Lower lobe of right lung (tissue), 2 donors: ENCODE results near the gene PDE5A. TPM values are rescaled to one million over a fixed set of nuclear protein-coding genes. Genes with fewer than 3 reads are reported as not detected.

Experiments used
- ATAC-seq, 2 donors: fragments of 200-7000 bp; cut with Tn5 transposase; one replicate each; pipeline ENCODE4 v1.9.1; 2020 to 2022; ENCODE audit warnings: mild to moderate bottlenecking in 2 of 2, moderate library complexity in 2 of 2
- DNase-seq: peaks from one replicate; pipeline ENCODE4 v3.0.0-alpha.2; 2020
- H3K27ac ChIP-seq: fragments of 200-600 bp; one replicate; pipeline ENCODE4 v1.8.0; 2022
- H3K27me3 ChIP-seq: fragments of 200-600 bp; one replicate; pipeline ENCODE4 v1.8.0; 2022; ENCODE audit warnings: low read depth
- H3K36me3 ChIP-seq: fragments of 200-600 bp; one replicate; pipeline ENCODE4 v1.8.0; 2022; ENCODE audit warnings: mild to moderate bottlenecking
- H3K4me1 ChIP-seq: fragments of 200-600 bp; one replicate; pipeline ENCODE4 v1.8.0; 2022
- H3K4me3 ChIP-seq: fragments of 200-600 bp; one replicate; pipeline ENCODE4 v1.8.0; 2022; ENCODE audit warnings: mild to moderate bottlenecking
- H3K9me3 ChIP-seq: fragments of 200-600 bp; one replicate; pipeline ENCODE4 v1.8.0; 2022
- intact Hi-C: fragments of 100-400 bp; cut with DNase I; formaldehyde crosslinking; loops from one replicate; pipeline ENCODE4 v1.11.0; 2022
- total RNA-seq: library from RNA; stranded (reverse); fragmentation: NEBNext Ultra II Directional; extraction: Animal tissue kit (Norgen Biotek cat#: 25700); gene quantifications from one replicate; pipeline ENCODE4 v1.2.1, GENCODE V29; 2021
- TF ChIP-seq, protein P1 (sequence below): fragments of 200-600 bp; IDR thresholded peaks from one replicate; pipeline ENCODE4 v1.8.0; 2022; ENCODE audit warnings: antibody characterized with exemption, mild to moderate bottlenecking
- donor health status: DM: no; HTN: yes; CAD: no; lungs with severe emphysema.

The PDE5A gene
- total RNA-seq, 1 donor from 2014 or later = 39.8 TPM

DNA sequence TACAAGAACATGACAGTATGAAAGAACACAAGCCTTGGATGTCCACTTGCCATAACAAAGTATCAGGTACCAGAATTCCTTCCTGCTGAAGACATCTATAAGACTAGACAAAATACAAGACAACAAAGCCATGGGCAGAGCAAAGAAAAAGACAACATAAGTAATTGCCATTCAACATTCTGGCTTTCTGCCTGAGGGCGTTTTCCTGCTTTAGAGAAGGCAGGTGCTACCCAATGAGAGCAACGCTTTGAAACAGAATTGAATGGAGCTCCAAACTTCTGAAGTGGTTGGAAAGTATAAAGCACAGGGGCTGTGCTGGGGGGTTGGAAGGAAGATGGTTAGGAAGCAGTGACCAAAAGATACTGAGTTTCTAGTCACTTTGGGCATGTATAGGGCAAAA lies 30.1 kb downstream of the PDE5A start:
- no peaks in the 10 kb centered on the region for H3K36me3 ChIP-seq
- TF ChIP-seq, protein P1, sequence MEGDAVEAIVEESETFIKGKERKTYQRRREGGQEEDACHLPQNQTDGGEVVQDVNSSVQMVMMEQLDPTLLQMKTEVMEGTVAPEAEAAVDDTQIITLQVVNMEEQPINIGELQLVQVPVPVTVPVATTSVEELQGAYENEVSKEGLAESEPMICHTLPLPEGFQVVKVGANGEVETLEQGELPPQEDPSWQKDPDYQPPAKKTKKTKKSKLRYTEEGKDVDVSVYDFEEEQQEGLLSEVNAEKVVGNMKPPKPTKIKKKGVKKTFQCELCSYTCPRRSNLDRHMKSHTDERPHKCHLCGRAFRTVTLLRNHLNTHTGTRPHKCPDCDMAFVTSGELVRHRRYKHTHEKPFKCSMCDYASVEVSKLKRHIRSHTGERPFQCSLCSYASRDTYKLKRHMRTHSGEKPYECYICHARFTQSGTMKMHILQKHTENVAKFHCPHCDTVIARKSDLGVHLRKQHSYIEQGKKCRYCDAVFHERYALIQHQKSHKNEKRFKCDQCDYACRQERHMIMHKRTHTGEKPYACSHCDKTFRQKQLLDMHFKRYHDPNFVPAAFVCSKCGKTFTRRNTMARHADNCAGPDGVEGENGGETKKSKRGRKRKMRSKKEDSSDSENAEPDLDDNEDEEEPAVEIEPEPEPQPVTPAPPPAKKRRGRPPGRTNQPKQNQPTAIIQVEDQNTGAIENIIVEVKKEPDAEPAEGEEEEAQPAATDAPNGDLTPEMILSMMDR = no peak
- no peak overlapping the region for H3K27ac ChIP-seq
- no peaks in the 10 kb centered on the region for H3K4me1 ChIP-seq
- ATAC-seq = no peak
- intact Hi-C loops = no loop called here
- DNase-seq = no peak
- H3K9me3 ChIP-seq = no peaks in the 10 kb centered on the region
- no peaks in the 10 kb centered on the region for H3K27me3 ChIP-seq
- no peak overlapping the region for H3K4me3 ChIP-seq

GRCh38 chr4:119597377-119597776 lies 31.2 kb downstream of the PDE5A start:
- Histone ChIP-seq H3K4me3 (no peak overlapping the region), H3K4me1 (no peaks in the 10 kb centered on the region), H3K27me3 (no peaks in the 10 kb centered on the region), H3K36me3 (no peaks in the 10 kb centered on the region), H3K27ac (no peak overlapping the region), H3K9me3 (no peaks in the 10 kb centered on the region)
- ATAC-seq (no peak), DNase-seq (no peak)
- TF ChIP-seq, protein P1 = no peak
- intact Hi-C loops = no loop called here

DNA sequence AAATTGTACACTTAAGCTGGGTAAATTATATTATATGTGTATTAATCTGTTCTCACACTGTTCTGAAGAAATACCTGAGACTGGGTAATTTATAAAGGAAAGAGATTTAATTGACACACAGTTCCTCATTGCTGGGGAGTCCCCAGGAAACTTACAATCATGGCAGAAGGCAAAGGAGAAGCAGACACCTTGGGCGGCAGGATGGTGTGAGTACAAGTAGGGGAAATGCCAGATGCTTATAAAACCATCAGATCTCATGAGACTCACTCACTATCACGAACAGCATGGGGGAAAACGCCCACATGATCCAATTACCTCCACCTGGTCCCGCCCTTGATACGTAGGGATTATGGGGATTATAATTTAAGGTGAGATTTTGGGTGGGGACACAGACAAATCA lies 34.9 kb downstream of the PDE5A start:
- no peaks in the 10 kb centered on the region for H3K27me3 ChIP-seq
- peaks cover 6% of the 10 kb centered on the region for H3K4me1 ChIP-seq
- DNase-seq (no peak), ATAC-seq (no peak)
- H3K9me3 ChIP-seq = no peaks in the 10 kb centered on the region
- intact Hi-C loops = no loop called here
- TF ChIP-seq, protein P1 = no peak
- no peak overlapping the region for H3K27ac ChIP-seq
- H3K4me3 ChIP-seq = no peak overlapping the region
- H3K36me3 ChIP-seq = no peaks in the 10 kb centered on the region

DNA sequence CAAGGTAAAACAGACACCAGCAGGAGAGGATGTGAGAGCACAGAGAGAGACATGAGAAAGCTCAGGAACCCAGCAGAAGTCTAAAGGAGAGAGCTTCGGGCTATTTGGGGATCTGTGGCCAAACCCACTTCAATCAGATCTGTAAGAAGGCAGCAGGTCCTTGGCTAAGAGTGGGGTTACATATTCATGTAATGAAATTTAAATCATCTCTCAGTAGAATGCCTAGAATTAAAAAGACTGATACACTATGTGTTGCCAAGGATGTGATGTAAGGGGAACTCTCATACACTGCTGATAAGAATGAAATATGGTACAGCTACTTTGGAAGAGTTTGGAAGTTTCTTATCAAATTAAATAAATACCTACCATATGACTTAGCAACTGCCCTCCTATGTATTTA lies 35.8 kb downstream of the PDE5A start:
- no peaks in the 10 kb centered on the region for H3K36me3 ChIP-seq
- H3K27me3 ChIP-seq = no peaks in the 10 kb centered on the region
- TF ChIP-seq, protein P1 = no peak
- ATAC-seq (no peak), DNase-seq (no peak)
- peaks cover 6% of the 10 kb centered on the region for H3K4me1 ChIP-seq
- intact Hi-C loops = no loop called here
- no peaks in the 10 kb centered on the region for H3K9me3 ChIP-seq
- no peak overlapping the region for H3K4me3 ChIP-seq
- H3K27ac ChIP-seq = no peak overlapping the region

DNA sequence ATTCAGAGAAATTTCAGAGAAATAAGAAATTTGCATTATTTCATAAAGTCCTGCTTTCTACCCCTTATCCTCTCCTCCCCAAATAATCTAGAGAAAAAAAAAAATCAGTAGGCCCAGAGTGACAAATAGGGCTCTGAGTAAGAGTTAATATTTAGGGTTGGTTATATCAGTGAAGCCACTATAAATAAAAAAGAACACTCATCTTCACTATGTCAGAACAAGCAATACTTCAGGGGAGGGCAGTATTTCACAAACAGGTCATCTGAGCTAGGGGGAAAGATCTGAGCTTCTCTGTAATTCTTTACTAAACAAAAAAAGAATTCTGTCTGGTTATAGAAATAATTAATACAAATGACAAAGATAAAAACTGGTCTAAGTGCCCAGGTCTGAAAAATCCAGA lies 39.4 kb downstream of the PDE5A start:
- DNase-seq = no peak
- TF ChIP-seq, protein P1 = no peak
- Histone ChIP-seq H3K27me3 (no peaks in the 10 kb centered on the region), H3K27ac (no peak overlapping the region), H3K36me3 (no peaks in the 10 kb centered on the region), H3K4me3 (no peak overlapping the region), H3K4me1 (peaks cover 6% of the 10 kb centered on the region), H3K9me3 (no peaks in the 10 kb centered on the region)
- ATAC-seq = no peak
- intact Hi-C loops = no loop called here

GRCh38 chr4:119587796-119588195 lies 40.8 kb downstream of the PDE5A start:
- intact Hi-C loops = no loop called here
- Histone ChIP-seq H3K4me1 (peaks cover 6% of the 10 kb centered on the region), H3K27ac (no peak overlapping the region), H3K9me3 (no peaks in the 10 kb centered on the region), H3K27me3 (no peaks in the 10 kb centered on the region), H3K4me3 (no peak overlapping the region), H3K36me3 (no peaks in the 10 kb centered on the region)
- TF ChIP-seq, protein P1 = no peak
- no peak for ATAC-seq
- no peak for DNase-seq
